Fibroblast of lung (primary cell): Measurements from ENCODE around the gene ERCC6L2. TPM values are rescaled to one million over a fixed set of nuclear protein-coding genes. Genes with fewer than 3 reads are reported as not detected.

ENCODE experiments used
- DNase-seq, 2 donors: peaks; one replicate each; pipeline versions ENCODE4 v3.0.0 to v3.0.0-alpha.2; 2010; ENCODE audit warnings: low read depth in 2 of 2
- H2AFZ ChIP-seq: 2 replicates; pipeline ENCODE4 v1.5.1; 2012; ENCODE audit warnings: low read length, control low read depth, inconsistent platforms
- H3K27ac ChIP-seq: 2 replicates; pipeline ENCODE4 v1.5.1; 2011; ENCODE audit warnings: low read length, control low read depth; ENCODE audit not compliant: insufficient read depth
- H3K27me3 ChIP-seq: 2 replicates; pipeline ENCODE4 v1.5.1; 2011; ENCODE audit warnings: mild to moderate bottlenecking, low read length; ENCODE audit not compliant: control insufficient read depth, insufficient read depth
- H3K36me3 ChIP-seq: 2 replicates; pipeline ENCODE4 v1.5.1; 2011; ENCODE audit warnings: low read length; ENCODE audit not compliant: control insufficient read depth, insufficient read depth
- H3K4me1 ChIP-seq: 2 replicates; pipeline ENCODE4 v1.5.1; 2011; ENCODE audit warnings: low read length; ENCODE audit not compliant: control insufficient read depth, insufficient read depth; ENCODE audit errors: extremely low read depth
- H3K4me2 ChIP-seq: 2 replicates; pipeline ENCODE4 v1.5.1; 2011; ENCODE audit warnings: low read length, control low read depth; ENCODE audit not compliant: insufficient read depth; ENCODE audit errors: extremely low read depth
- H3K4me3 ChIP-seq, 4 experiments: fragments of 200-600 bp in 1 of 4; sonication (generic) in 1 of 4; replicated peaks in 1 of 4; 2 replicates each; pipeline ENCODE4 v1.5.1; 2011 to 2016; ENCODE audit warnings: low read length in 4 of 4, low read depth in 3 of 4, mild to moderate bottlenecking in 3 of 4, control low read depth in 2 of 4, inconsistent platforms in 1 of 4, mixed read lengths in 1 of 4; ENCODE audit not compliant: insufficient read depth in 1 of 4; ENCODE audit errors: control extremely low read depth in 1 of 4
- H3K79me2 ChIP-seq: 2 replicates; pipeline ENCODE4 v1.5.1; 2012; ENCODE audit warnings: mild to moderate bottlenecking, low read length, inconsistent platforms; ENCODE audit not compliant: control insufficient read depth, insufficient read depth
- H3K9ac ChIP-seq: 2 replicates; pipeline ENCODE4 v1.5.1; 2011; ENCODE audit warnings: mild to moderate bottlenecking, low read length, control low read depth; ENCODE audit not compliant: insufficient read depth
- H3K9me3 ChIP-seq: 2 replicates; pipeline ENCODE4 v1.5.1; 2012; ENCODE audit warnings: low read depth, low read length; ENCODE audit not compliant: control insufficient read depth, insufficient read depth
- H4K20me1 ChIP-seq: 2 replicates; pipeline ENCODE4 v1.5.1; 2011; ENCODE audit warnings: low read length; ENCODE audit not compliant: control insufficient read depth, insufficient read depth; ENCODE audit errors: extremely low read depth
- CTCF ChIP-seq, 2 donors: IDR thresholded peaks in 1 of 2; conservative IDR thresholded peaks in 1 of 2; 1 replicate in 1 of 2; 2 replicates in 1 of 2; pipeline ENCODE4 v1.5.1; 2011 to 2012; ENCODE audit warnings: low read length in 2 of 2, control low read depth in 1 of 2, inconsistent platforms in 1 of 2, low read depth in 1 of 2, mild to moderate bottlenecking in 1 of 2
- EZH2 ChIP-seq: IDR thresholded peaks from 2 replicates; pipeline ENCODE4 v1.5.1; 2012; ENCODE audit warnings: low read length, control low read depth, mild to moderate bottlenecking; ENCODE audit errors: missing control alignments
- polyA plus RNA-seq, 2 donors: library from polyadenylated mRNA; depleted of rRNA in 1 of 2; stranded (reverse) in 1 of 2; unstranded in 1 of 2; fragments of >200 nt; gene quantifications; 2 replicates each; pipeline ENCODE4 v1.2.1, GENCODE V29; 2011 to 2012; ENCODE audit warnings: missing spikeins in 1 of 2
- total RNA-seq: library from RNA; depleted of rRNA; stranded (reverse); fragments of >200 nt; gene quantifications from 2 replicates; pipeline ENCODE4 v1.2.1, GENCODE V29; 2014

Gene ERCC6L2
- total and polyA plus RNA-seq, 2 donors (not counting 1 experiment from before 2014, with no cell fraction given) = 45.0 to 117 TPM

GRCh38 chr9:95947118-95947517 is 71.6 kb downstream of the ERCC6L2 start:
- no peak overlapping the region for H3K27ac ChIP-seq
- H3K4me1 ChIP-seq = no peaks in the 10 kb centered on the region
- H3K79me2 ChIP-seq = no peaks in the 10 kb centered on the region
- H2AFZ ChIP-seq = no peak overlapping the region
- H3K4me3 ChIP-seq = no peak overlapping the region
- H3K36me3 ChIP-seq = no peaks in the 10 kb centered on the region
- H3K4me2 ChIP-seq = no peak overlapping the region
- peak in 1 of 2 donors; percentile 33 for DNase-seq
- TF ChIP-seq EZH2 (no peak), CTCF (conservative IDR thresholded peaks at IDR 0.05 in 1 of 2, IDR thresholded peaks at IDR 0.05 in 1 of 2; ENCODE audit: low read depth in 1 of 2, low read length in 2 of 2) (no peak)
- no peaks in the 10 kb centered on the region for H3K27me3 ChIP-seq
- H3K9me3 ChIP-seq = no peaks in the 10 kb centered on the region
- no peak overlapping the region for H3K9ac ChIP-seq
- no peaks in the 10 kb centered on the region for H4K20me1 ChIP-seq

GRCh38 chr9:95952471-95952870 is 77.0 kb downstream of the ERCC6L2 start:
- H3K36me3 ChIP-seq = no peaks in the 10 kb centered on the region
- H3K27me3 ChIP-seq = no peaks in the 10 kb centered on the region

GRCh38 chr9:95953986-95954385 is 78.5 kb downstream of the ERCC6L2 start:
- Histone ChIP-seq H3K27ac (no peak overlapping the region), H2AFZ (no peak overlapping the region), H3K79me2 (no peaks in the 10 kb centered on the region), H3K4me2 (no peak overlapping the region), H3K27me3 (no peaks in the 10 kb centered on the region), H3K9ac (no peak overlapping the region), H3K4me1 (no peaks in the 10 kb centered on the region), H3K9me3 (no peaks in the 10 kb centered on the region), H3K36me3 (no peaks in the 10 kb centered on the region), H3K4me3 (no peak overlapping the region), H4K20me1 (no peaks in the 10 kb centered on the region)
- TF ChIP-seq CTCF (conservative IDR thresholded peaks at IDR 0.05 in 1 of 2, IDR thresholded peaks at IDR 0.05 in 1 of 2; ENCODE audit: low read depth in 1 of 2, low read length in 2 of 2) (no peak), EZH2 (no peak)
- DNase-seq = no peak

More at GRCh38 chr9:95952471-95952870, 77.0 kb downstream of the ERCC6L2 start:
- Histone ChIP-seq H3K9ac (no peak overlapping the region), H3K79me2 (no peaks in the 10 kb centered on the region), H3K27ac (no peak overlapping the region), H3K4me2 (no peak overlapping the region), H2AFZ (no peak overlapping the region), H4K20me1 (no peaks in the 10 kb centered on the region), H3K9me3 (no peaks in the 10 kb centered on the region), H3K4me1 (no peaks in the 10 kb centered on the region), H3K4me3 (no peak overlapping the region)
- TF ChIP-seq EZH2 (no peak), CTCF (conservative IDR thresholded peaks at IDR 0.05 in 1 of 2, IDR thresholded peaks at IDR 0.05 in 1 of 2; ENCODE audit: low read depth in 1 of 2, low read length in 2 of 2) (no peak)
- DNase-seq = peak in 1 of 2 donors; percentile 23
